H1 (cell line): ENCODE measurements around the gene PRRX2. TPM values are rescaled to one million over a fixed set of nuclear protein-coding genes. Genes with fewer than 3 reads are reported as not detected.

Source experiments
- CTCF ChIA-PET: fragments of 300-600 bp; sonication (Branson Sonifier 250); formaldehyde crosslinking; loops from one replicate; lab custom pipeline; 2021; ENCODE audit not compliant: partially characterized antibody; lab: Charles Lee
- POLR2A ChIA-PET: fragments of 300-600 bp; sonication (Branson Sonifier 250); formaldehyde crosslinking; loops from one replicate; lab custom pipeline; 2021; ENCODE audit warnings: inconsistent platforms; ENCODE audit not compliant: partially characterized antibody; lab: Charles Lee
- DNase-seq, 2 experiments: peaks; one replicate each; pipeline versions ENCODE4 v3.0.0 to v3.0.0-alpha.2; 2010 to 2022; ENCODE audit warnings: low spot score in 2 of 2, low read depth in 1 of 2, mixed read lengths in 1 of 2
- FAIRE-seq: peaks from 2 replicates; lab custom pipeline; 2011; peaks lifted over from hg19 to GRCh38; lab: Jason Lieb, UNC
- H2AFZ ChIP-seq: 2 replicates; pipeline ENCODE4 v1.8.1; 2012; ENCODE audit warnings: low read length, inconsistent platforms
- H2AK5ac ChIP-seq: 2 replicates; pipeline ENCODE4 v1.6.1; 2013; ENCODE audit warnings: low read depth, low read length
- H2BK120ac ChIP-seq: replicated peaks from 2 replicates; pipeline ENCODE3; 2013; ENCODE audit warnings: low read depth, low read length, inconsistent platforms
- H2BK12ac ChIP-seq: 2 replicates; pipeline ENCODE4 v1.6.1; 2013; ENCODE audit warnings: low read depth, low read length
- H2BK15ac ChIP-seq: 2 replicates; pipeline ENCODE4 v1.6.1; 2013; ENCODE audit warnings: low read length
- H2BK20ac ChIP-seq: 2 replicates; pipeline ENCODE4 v1.6.1; 2013; ENCODE audit warnings: low read length
- H2BK5ac ChIP-seq: 2 replicates; pipeline ENCODE4 v1.6.1; 2013; ENCODE audit warnings: low read depth, low read length
- H3K14ac ChIP-seq: 2 replicates; pipeline ENCODE4 v1.6.1; 2013; ENCODE audit warnings: inconsistent platforms; ENCODE audit not compliant: insufficient read length
- H3K18ac ChIP-seq: 2 replicates; pipeline ENCODE4 v1.6.1; 2013; ENCODE audit warnings: low read length; ENCODE audit errors: extremely low read depth
- H3K23ac ChIP-seq: 2 replicates; pipeline ENCODE4 v1.6.1; 2013; ENCODE audit warnings: inconsistent platforms; ENCODE audit not compliant: insufficient read length
- H3K23me2 ChIP-seq: 2 replicates; pipeline ENCODE4 v1.6.1; 2013; ENCODE audit warnings: low read depth, low read length
- H3K27ac ChIP-seq: 2 replicates; pipeline ENCODE4 v1.6.1; 2011; ENCODE audit warnings: low read depth, low read length, inconsistent platforms
- H3K27me3 ChIP-seq, 4 experiments: replicated peaks in 1 of 4; 1 replicate in 1 of 4; 2 replicates in 3 of 4; pipeline versions ENCODE4 v1.6.1 to v1.8.1; 2011 to 2013; ENCODE audit warnings: low read length in 3 of 4, mild to moderate bottlenecking in 3 of 4, inconsistent platforms in 2 of 4, mixed read lengths in 2 of 4, moderate library complexity in 1 of 4; ENCODE audit not compliant: control insufficient read depth in 3 of 4, insufficient read depth in 3 of 4; ENCODE audit errors: extremely low read depth in 1 of 4
- H3K36me3 ChIP-seq, 4 experiments: 2 replicates each; pipeline versions ENCODE4 v1.6.1 to v1.8.1; 2011 to 2013; ENCODE audit warnings: mild to moderate bottlenecking in 4 of 4, low read length in 3 of 4, moderate library complexity in 2 of 4, control low read depth in 1 of 4, inconsistent platforms in 1 of 4; ENCODE audit not compliant: insufficient read depth in 4 of 4, control insufficient read depth in 2 of 4
- H3K4ac ChIP-seq: replicated peaks from 2 replicates; pipeline ENCODE3; 2013; ENCODE audit warnings: low read length, low read depth, mixed read lengths, inconsistent platforms; ENCODE audit not compliant: insufficient read length
- H3K4me1 ChIP-seq, 4 experiments: replicated peaks in 1 of 4; 1 replicate in 1 of 4; 2 replicates in 3 of 4; pipeline versions ENCODE4 v1.6.1 to v1.8.1; 2011 to 2013; ENCODE audit warnings: low read length in 3 of 4, inconsistent platforms in 2 of 4, mixed read lengths in 1 of 4; ENCODE audit not compliant: insufficient read depth in 4 of 4, control insufficient read depth in 3 of 4
- H3K4me2 ChIP-seq, 2 experiments: 2 replicates each; pipeline versions ENCODE4 v1.6.1 to v1.8.1; 2011 to 2013; ENCODE audit warnings: low read depth in 2 of 2, low read length in 2 of 2, control low read depth in 1 of 2, inconsistent platforms in 1 of 2, mild to moderate bottlenecking in 1 of 2; ENCODE audit not compliant: insufficient read depth in 1 of 2
- H3K4me3 ChIP-seq, 4 experiments: fragments of 200-600, 300-600 bp in 1 of 4; sonication (generic), shearing (Covaris generic), sonication (Bioruptor Twin) in 1 of 4; 2 replicates each; pipeline versions ENCODE4 v1.5.1 to v1.8.1; 2011 to 2016; ENCODE audit warnings: low read length in 4 of 4, low read depth in 3 of 4, control low read depth in 2 of 4, inconsistent platforms in 2 of 4, mild to moderate bottlenecking in 2 of 4, mixed read lengths in 1 of 4, moderate library complexity in 1 of 4; ENCODE audit not compliant: insufficient read depth in 2 of 4; ENCODE audit errors: extremely low read depth in 1 of 4
- H3K56ac ChIP-seq: replicated peaks from 2 replicates; pipeline ENCODE3; 2013; ENCODE audit warnings: low read depth, mild to moderate bottlenecking, mixed read lengths, low read length, inconsistent platforms; ENCODE audit not compliant: insufficient read length
- H3K79me1 ChIP-seq: 2 replicates; pipeline ENCODE4 v1.6.1; 2013; ENCODE audit warnings: low read depth, low read length, control low read depth
- H3K79me2 ChIP-seq, 2 experiments: 2 replicates each; pipeline versions ENCODE4 v1.6.1 to v1.8.1; 2012 to 2013; ENCODE audit warnings: low read length in 2 of 2, mild to moderate bottlenecking in 2 of 2, inconsistent platforms in 1 of 2; ENCODE audit not compliant: insufficient read depth in 2 of 2, control insufficient read depth in 1 of 2
- H3K9ac ChIP-seq, 4 experiments: replicated peaks in 1 of 4; 1 replicate in 1 of 4; 2 replicates in 3 of 4; pipeline versions ENCODE4 v1.6.1 to v1.8.1; 2011 to 2013; ENCODE audit warnings: low read depth in 3 of 4, low read length in 3 of 4, control low read depth in 2 of 4, mild to moderate bottlenecking in 2 of 4, moderate library complexity in 2 of 4, inconsistent platforms in 1 of 4; ENCODE audit errors: extremely low read depth in 1 of 4
- H3K9me3 ChIP-seq, 2 experiments: 2 replicates each; pipeline versions ENCODE4 v1.6.1 to v1.8.1; 2012 to 2013; ENCODE audit warnings: mild to moderate bottlenecking in 2 of 2, moderate library complexity in 2 of 2, control low read depth in 1 of 2, inconsistent platforms in 1 of 2, low read depth in 1 of 2, low read length in 1 of 2, mixed read lengths in 1 of 2; ENCODE audit not compliant: insufficient read depth in 2 of 2
- H4K20me1 ChIP-seq, 2 experiments: replicated peaks in 1 of 2; 2 replicates each; pipeline versions ENCODE3 to v1.8.1; 2011 to 2013; ENCODE audit warnings: inconsistent platforms in 2 of 2, low read length in 2 of 2, mild to moderate bottlenecking in 1 of 2; ENCODE audit not compliant: insufficient read depth in 2 of 2, control insufficient read depth in 1 of 2
- H4K5ac ChIP-seq: 2 replicates; pipeline ENCODE4 v1.6.1; 2013; ENCODE audit warnings: low read length, low read depth, mixed read lengths, inconsistent platforms; ENCODE audit not compliant: insufficient read length
- H4K8ac ChIP-seq: 2 replicates; pipeline ENCODE4 v1.8.0; 2013; ENCODE audit warnings: mild to moderate bottlenecking, moderate library complexity, low read length, inconsistent platforms; ENCODE audit not compliant: insufficient read depth; ENCODE audit errors: extremely low read depth
- H4K91ac ChIP-seq: replicated peaks from 2 replicates; pipeline ENCODE3; 2013; ENCODE audit warnings: low read length, mixed read lengths, inconsistent platforms; ENCODE audit not compliant: insufficient read length
- BACH1 ChIP-seq: IDR thresholded peaks from 2 replicates; pipeline ENCODE4 v1.6.1; 2012; ENCODE audit warnings: low read length, improper control_type of control experiment
- E2F6 ChIP-seq: IDR thresholded peaks from 2 replicates; pipeline ENCODE4 v1.6.1; 2012; ENCODE audit warnings: inconsistent platforms
- EGR1 ChIP-seq: IDR thresholded peaks from 2 replicates; pipeline ENCODE4 v1.6.1; 2011; ENCODE audit warnings: low read depth, low read length, borderline replicate concordance
- POU5F1 ChIP-seq: IDR thresholded peaks from 2 replicates; pipeline ENCODE4 v1.6.1; 2011; ENCODE audit warnings: low read depth, mild to moderate bottlenecking, low read length, moderate library complexity
- RAD21 ChIP-seq, 2 experiments: IDR thresholded peaks in 1 of 2; conservative IDR thresholded peaks in 1 of 2; 2 replicates each; pipeline ENCODE4 v1.6.1; 2011; ENCODE audit warnings: low read depth in 2 of 2, low read length in 2 of 2, improper control_type of control experiment in 1 of 2, inconsistent platforms in 1 of 2, mild to moderate bottlenecking in 1 of 2, moderate library complexity in 1 of 2
- SUZ12 ChIP-seq: fragments of 200-600 bp; sonication (generic); IDR thresholded peaks from 2 replicates; pipeline ENCODE4 v1.6.1; 2012; ENCODE audit warnings: mild to moderate bottlenecking, inconsistent platforms, low read length, moderate library complexity, mixed read lengths
- TCF12 ChIP-seq: IDR thresholded peaks from 2 replicates; pipeline ENCODE4 v1.6.1; 2011; ENCODE audit warnings: low read depth, mild to moderate bottlenecking, low read length
- WGBS, 2 experiments: shearing (Covaris generic) in 1 of 2; methylation state at CpG; one replicate each; pipeline versions ENCODE4 v1.1.6 to v1.1.7; 2013 to 2015; ENCODE audit warnings: low lambda C conversion rate in 2 of 2, mixed read lengths in 2 of 2, inconsistent platforms in 1 of 2, low coverage in 1 of 2, missing lambda C conversion rate in 1 of 2; ENCODE audit not compliant: insufficient replicate concordance in 2 of 2, insufficient coverage in 1 of 2, insufficient read length in 1 of 2; ENCODE audit errors: extremely low coverage in 1 of 2, missing lambda C conversion rate in 1 of 2; 5-methylcytosine and 5-hydroxymethylcytosine counted together
- polyA plus RNA-seq, 7 experiments: library from polyadenylated mRNA; depleted of rRNA in 3 of 7; stranded (reverse) in 5 of 7; unstranded in 2 of 7; fragments of >200 nt in 5 of 7; fragments of 200-250 nt in 2 of 7; gene quantifications; 1 replicate in 5 of 7; 2 replicates in 1 of 7; 4 replicates in 1 of 7; pipeline versions ENCODE4 v1.2.1 to v1.2.3, GENCODE V29; 2011 to 2013; ENCODE audit warnings: missing spikeins in 2 of 7, mixed read lengths in 2 of 7
- total RNA-seq: library from RNA; stranded (reverse); fragmentation: NEBNext Ultra II Directional; extraction: Animal tissue kit (Norgen Biotek cat#: 25700); gene quantifications from 2 replicates; pipeline ENCODE4 v1.2.1, GENCODE V29; 2021

The PRRX2 gene
- total and polyA plus RNA-seq, 2 of the 8 experiments (the other 6 are each of a cell fraction or from before 2014, with no cell fraction given): 5.8 to 9.2 TPM

- H2AK5ac ChIP-seq: no peak overlapping the region
- POLR2A ChIA-PET: interaction anchor here (3.0 kb wide), 1 partner anchor 10 kb away, joined by 6 read pairs; no protein-coding TSS in a partner anchor
- no peak for TF ChIP-seq E2F6
- no peak for TF ChIP-seq TCF12
- no peak for TF ChIP-seq EGR1
- peak; percentile 62; the same call in 1 of the 2 replicates for TF ChIP-seq SUZ12
- TF ChIP-seq RAD21 (IDR thresholded peaks at IDR 0.05 in 1 of 2, conservative IDR thresholded peaks at IDR 0.05 in 1 of 2; ENCODE audit: low read depth in 2 of 2, low read length in 2 of 2): no peak
- TF ChIP-seq BACH1: no peak
- TF ChIP-seq POU5F1: no peak
- TF ChIP-seq, all 59 proteins: peak for 1
- H2BK5ac ChIP-seq: no peak overlapping the region
- no peak overlapping the region for H2BK12ac ChIP-seq
- no peak overlapping the region; the same call in 1 of the 2 replicates for H2AFZ ChIP-seq
- H3K79me2 ChIP-seq: no peaks in the 10 kb centered on the region
- no peaks in the 10 kb centered on the region for H3K79me1 ChIP-seq
- H3K56ac ChIP-seq: no peak overlapping the region
- peak in 1 of 2 experiments; percentile 65 for DNase-seq
- H3K4me3 ChIP-seq: peak overlapping the region; percentile 32 to 77 (median 40); a peak in 6 of 8 replicates
- H2BK20ac ChIP-seq: no peak overlapping the region
- H3K23ac ChIP-seq: no peak overlapping the region
- no peak overlapping the region for H4K5ac ChIP-seq
- H3K27me3 ChIP-seq: peaks cover 9 to 30% (median 21%) of the 10 kb centered on the region in 4 experiments
- peaks cover 0 to 7% (median 4%) of the 10 kb centered on the region in 4 experiments; a peak in 6 of 7 replicates for H3K4me1 ChIP-seq
- no peaks in the 10 kb centered on the region for H3K36me3 ChIP-seq
- peaks cover 9% of the 10 kb centered on the region; the same call in 1 of the 2 replicates for H3K23me2 ChIP-seq
- no peak overlapping the region for H4K8ac ChIP-seq
- no peak overlapping the region for H4K91ac ChIP-seq
- no peaks in the 10 kb centered on the region for H4K20me1 ChIP-seq
- CTCF ChIA-PET: interaction anchor here (0.6 to 2.7 kb wide), 2 partner anchors 73 to 119 kb away, joined by 4 to 8 read pairs; no protein-coding TSS in a partner anchor
- 10% methylated on average over 19 of the region's 36 CpGs; no CpG with 5 or more reads in 1 of the 2 experiments for WGBS, 2 experiments
- no peak overlapping the region for H3K4ac ChIP-seq
- FAIRE-seq: no peak
- no peak overlapping the region for H3K27ac ChIP-seq
- H3K9me3 ChIP-seq: no peaks in the 10 kb centered on the region
- H3K9ac ChIP-seq: no peak overlapping the region
- H3K4me2 ChIP-seq: peak overlapping the region; percentile 52 to 72
- H3K18ac ChIP-seq: no peak overlapping the region
- H3K14ac ChIP-seq: no peak overlapping the region
- no peak overlapping the region for H2BK120ac ChIP-seq
- H2BK15ac ChIP-seq: no peak overlapping the region
These were observed 580 bp upstream of the PRRX2 start for GRCh38 chr9:129664746-129665388.
